ENCODE data around the gene PRPS1L1.

- TF ChIP-seq GATA2 (IDR thresholded peaks at IDR 0.05; ENCODE audit: low read depth, low read length) (no peak), GATA3 (IDR thresholded peaks at IDR 0.05; ENCODE audit: low read depth, low read length) (no peak)
Observed at GRCh38 chr7:18004372-18004771, 23.3 kb downstream of the PRPS1L1 start.
